SKM-1 treated with dmso at 0.1 percent for 144 hours (cell line): ENCODE measurements around the gene BLTP2.
"Not testable (repeated sequence)": the region's sequence is repeated elsewhere in the genome, so short reads cannot be mapped to it uniquely, and the experiment has no call there.

Experiments
- DNase-seq: peaks from one replicate; lab custom pipeline; 2025; ENCODE audit not compliant: unreplicated experiment; lab: John Stamatoyannopoulos, UW

The BLTP2 gene

DNA sequence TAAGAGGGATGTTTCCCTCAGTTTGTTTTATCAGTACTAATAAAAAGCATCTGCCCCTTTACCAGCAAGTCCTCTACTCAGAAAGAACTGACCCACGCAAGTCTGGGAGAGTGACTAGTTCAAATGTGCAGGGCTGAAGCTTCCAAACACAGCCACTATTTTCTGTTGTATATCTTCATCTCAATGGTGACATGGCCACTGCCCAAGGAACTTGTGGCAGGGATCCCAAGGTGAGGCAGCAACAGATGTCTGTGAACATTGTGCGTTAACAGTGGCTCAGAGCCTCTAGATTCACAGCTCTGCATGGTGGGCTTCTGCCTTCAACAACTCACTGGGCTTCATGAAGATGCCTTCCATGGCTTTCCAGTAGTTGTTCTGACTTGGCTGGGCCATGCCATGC, 3.7 kb upstream of the BLTP2 start:
- no peak for DNase-seq

DNA sequence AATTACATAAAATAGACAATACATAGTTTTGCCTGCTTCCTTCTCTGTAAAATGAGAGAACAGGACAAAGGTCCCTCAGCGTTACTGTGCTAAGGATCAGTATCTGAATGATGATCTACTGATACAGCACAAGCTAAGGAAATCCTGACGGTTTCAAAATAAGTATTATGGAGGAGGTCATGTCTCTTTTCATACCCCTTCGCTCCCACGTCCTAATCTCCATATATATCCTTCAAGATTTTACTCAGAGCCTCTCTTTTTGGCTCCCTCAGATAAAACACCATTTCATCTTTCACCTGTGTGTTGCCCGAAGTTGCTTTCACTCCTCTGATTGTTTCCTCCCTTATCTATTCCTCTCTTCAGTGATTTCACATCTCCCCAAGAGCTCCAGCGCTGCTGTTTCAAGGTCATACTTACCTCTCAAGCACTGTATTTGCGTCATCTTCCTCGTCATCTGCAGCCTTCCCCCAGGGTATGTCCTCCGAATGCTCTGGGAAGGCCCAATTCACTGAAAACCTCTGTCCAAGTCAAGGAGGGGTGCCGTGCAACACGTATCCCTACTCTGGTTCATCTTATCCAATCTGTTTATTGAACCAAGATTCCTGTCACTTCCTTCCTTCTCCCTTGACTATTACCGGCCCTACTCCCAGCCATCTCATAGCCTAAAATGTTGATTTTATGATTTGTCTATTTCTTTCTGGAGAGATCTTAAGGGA, 1.2 kb upstream of the BLTP2 start:
- DNase-seq, result no peak

DNA sequence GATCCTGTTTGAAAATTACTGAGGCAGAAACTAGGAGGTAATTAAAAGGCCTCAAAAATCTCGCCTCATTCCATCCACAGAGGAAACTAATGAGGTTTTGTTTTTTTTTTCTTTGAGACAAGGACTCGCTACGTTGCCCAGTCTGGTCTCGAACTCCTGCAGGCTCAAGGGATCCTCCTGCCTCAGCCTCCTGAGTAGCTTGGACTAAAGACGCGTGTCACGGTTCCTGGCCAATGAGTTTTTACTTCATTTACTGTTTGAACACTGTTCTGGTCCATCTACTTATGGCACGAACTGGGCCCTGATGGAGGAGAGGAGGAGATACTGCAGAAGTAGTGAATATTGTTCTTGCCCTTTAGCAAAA, 600 bp upstream of the BLTP2 start:
- DNase-seq, result no peak

DNA sequence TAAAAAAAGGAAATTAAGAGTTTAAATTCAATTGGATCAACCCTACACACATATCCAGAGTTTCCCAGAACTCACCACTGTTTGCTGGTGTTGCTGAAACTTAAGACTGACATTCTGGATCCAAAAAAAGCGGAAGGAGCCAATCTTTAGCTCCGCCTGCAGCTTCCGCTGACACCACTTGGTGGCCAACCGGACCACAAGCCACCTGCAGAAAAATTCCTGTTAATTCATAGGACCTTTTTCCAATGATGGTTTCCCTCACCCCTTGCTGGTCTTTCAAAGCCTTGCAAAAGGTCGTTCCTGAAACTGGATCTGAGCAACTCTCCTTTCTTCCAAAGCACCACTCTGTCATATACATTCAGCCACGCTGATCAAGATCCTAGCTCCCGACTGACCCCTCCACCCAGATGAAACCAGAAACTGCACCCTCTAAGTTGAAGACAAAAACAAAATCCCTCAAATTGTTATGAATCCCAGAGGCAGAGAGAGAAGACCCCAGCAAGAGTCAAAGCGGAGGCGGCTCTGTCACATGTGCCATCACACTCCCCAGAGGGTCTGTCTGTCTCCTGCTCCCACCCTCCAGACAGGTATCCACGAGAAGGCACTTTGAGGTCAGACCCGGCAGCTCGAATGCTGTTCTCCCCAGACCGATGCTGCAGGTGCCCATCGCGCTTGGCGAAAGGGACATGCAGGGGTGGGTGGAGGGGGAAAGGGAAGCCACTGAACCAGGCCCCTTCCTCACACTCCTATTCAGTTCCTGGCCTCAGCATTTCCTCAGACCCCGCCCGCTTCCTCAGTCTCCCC, 773 bp downstream of the BLTP2 start:
- DNase-seq, result peak; percentile 80

DNA sequence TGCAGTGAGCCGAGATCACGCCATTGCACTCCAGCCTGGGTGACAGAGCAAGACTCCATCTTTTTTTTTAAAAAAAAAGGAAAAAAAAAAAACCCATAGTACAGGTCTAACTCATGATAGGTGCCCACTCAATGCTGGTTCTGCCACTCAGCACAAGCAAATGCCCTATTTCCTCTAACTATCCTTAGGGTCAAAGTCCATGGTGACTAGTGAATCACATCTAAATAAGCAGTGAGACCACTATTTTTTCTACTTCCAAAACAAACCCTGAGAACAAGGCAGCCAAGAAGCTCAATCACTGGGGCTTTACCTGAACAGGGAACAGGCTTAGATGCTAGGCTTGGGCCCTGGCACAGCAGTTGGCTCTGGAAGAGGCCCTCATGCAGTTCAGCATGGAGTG, 3.4 kb downstream of the BLTP2 start:
- DNase-seq, result no peak

DNA sequence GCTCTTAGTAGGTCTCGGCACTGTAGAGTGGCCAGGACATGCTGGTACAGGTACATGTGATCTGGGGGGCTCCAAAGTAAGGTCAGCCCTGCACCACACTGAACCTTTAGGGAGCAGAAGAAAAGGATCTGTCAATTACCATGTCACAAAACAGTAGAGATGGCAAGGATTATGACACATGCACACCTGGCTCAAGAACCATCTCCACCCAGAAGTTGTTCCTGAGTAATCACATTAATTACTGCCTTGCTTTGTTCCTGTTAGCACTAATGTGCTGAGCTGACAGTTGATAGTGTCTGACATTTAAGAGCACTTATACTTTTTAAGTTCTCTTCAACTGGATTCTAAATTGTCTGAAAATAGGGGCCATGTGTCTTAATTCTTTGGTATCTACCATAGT, 9.5 kb downstream of the BLTP2 start:
- DNase-seq, result no peak

DNA sequence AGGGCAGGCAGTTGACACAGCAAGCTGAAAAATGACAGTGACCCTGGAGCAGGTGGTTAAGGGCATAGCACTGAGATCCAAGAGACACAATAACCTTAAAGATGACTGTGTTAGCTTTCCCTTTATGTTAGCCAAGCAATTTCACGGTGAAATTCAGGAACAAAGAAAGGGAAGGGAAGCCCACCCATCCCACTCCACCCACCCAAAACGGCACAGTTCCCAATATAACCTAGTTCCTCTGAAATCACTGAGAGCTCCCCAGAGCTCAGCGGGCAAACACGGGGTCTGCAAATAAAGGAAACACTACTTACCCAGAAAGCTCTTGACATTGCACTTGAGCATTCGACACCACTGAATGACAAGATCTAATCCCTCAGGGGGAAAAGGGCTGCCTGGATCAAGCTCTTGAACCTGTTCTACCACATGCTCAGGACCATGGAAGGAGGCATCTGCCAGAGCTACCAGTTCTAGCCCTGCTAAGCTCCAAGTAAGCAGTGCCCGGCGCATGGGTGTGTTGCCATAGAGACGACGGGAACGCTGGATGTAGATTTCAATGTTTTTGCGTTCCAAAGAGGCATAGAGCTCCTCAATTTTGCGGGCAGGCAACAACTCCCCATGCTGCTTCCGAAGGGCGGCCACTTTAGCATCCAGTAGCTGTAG, 10.6 kb downstream of the BLTP2 start:
- DNase-seq, result no peak

DNA sequence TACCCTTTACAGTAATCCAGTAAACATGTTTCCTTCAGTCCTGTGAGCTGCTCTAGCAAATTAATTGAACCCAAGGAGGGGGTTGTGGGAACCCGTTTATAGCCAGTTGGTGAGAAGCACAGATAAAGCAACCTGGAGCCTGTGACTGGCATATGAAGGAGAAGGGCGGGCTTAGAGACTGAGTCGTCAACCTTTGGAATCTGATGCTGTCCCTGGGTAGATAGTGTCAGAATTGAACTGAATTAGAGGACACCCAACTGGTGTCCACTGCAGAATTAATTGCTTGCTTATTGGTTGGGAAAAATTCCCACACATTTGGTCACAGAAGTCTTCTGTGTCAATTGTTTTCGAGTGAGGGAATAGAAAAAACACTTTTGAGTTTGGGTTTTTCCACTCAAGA, 18.1 kb downstream of the BLTP2 start:
- no peak for DNase-seq

DNA sequence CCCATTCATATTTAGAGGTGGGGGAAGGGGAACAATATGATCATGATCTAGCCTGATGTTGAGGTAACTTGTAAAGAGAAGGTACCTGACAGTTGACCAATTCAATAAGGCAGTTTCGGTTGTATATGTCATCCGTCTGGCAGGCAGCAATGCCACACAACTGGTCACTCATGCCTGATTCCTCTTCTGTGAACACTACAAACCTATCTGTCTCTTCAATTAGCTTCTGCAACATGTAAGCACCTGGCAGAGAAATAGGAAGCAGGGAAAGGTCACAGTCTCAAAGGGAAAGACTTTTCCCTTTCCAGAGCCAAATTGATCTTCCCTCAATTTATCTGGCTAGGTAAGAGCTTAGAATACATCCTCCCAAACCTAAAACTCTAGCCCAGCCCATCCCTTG, 20.8 kb downstream of the BLTP2 start:
- DNase-seq, result no peak

DNA sequence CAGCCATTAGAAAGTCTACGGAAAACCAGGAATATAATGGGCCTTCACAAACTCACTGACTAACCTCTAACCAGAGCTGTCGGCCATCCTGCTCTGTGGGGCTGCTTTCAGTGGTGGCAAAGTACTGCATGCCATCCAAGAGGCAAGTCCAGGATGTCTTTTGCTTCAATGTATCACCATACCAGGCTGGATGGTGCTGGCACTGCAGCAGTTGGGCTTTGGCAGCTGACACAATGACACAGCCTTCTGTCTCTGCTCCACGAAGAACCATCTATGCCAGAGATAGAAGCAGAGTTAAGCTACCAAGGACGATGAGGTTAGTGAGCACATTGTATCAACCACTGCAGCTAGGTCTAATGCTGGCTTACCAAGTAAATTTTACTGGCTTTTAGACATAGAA, 21.3 kb downstream of the BLTP2 start:
- no peak for DNase-seq

DNA sequence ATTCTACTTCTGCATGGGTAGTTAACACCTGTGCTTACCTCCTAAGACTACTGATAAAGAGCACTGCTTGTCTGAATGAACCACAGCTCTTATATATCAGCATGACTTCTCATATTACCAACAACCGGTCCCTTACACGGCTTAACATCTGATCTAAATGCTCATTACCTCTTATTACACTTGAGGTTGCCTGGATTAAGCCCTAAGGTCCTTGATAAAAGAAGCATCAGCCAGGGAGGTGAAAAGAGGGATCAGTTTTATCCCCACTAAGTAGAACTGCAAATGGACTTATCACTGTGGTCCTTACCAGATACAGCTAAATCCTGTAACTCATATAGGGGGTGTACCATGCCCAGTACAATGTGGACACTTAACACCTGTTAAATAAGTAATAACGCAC, 22.8 kb downstream of the BLTP2 start:
- no peak for DNase-seq

DNA sequence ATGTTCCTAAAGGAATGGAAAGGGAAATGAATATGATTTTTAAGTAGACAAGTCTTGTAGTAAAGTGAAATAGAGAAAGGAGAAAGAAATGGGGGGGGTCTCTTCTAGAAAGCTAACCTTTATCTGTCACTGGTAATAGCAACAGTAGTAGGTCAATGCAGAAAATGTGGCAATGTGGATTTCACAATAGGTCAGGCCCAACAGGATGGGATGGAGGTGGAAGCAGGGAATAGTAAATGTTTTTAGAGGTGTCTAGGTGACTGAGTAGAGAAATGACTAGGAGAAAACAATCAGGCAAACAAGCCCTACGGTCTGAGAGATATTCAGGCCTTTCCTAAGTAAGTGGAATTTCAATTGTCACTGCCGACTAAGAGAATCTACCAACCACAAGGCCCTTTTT, 24.9 kb downstream of the BLTP2 start:
- DNase-seq, result no peak

DNA sequence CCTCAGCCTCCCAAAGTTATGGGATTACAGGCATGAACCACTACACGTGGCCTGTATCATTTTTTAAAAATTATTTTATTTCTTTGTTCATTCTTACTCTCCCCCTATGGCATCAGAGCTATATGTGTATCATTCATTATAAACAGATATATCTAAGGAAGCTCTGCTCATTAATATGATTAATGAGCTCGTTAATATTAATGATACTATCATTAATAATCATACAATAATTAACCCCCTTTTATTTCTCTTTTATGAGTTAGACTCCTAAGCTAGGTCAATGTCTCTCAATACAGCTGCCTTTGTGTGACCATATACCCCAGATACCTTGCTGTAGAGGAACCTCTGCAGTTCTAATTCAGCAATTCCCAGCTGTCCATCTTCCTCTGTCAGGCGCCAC, 26.5 kb downstream of the BLTP2 start:
- DNase-seq, result no peak

DNA sequence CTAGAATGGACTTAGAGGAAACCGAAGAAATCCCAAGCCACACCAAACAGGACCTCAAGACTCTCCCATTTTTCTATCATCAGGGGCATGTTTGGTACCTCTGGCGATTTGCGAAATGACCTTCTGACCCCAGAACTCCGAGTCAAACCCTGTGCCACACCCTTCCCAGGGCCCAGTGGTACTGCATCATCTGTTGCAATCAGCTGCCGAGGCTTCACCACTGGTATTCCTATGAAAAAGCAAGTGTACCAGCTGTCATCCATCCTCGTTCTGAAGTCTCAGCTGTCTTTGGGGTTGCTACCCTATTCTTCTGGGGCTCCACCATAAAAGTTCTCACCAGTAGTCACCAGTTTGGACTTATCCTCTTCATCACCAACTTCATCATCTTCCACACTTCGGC, 28.7 kb downstream of the BLTP2 start:
- no peak for DNase-seq

DNA sequence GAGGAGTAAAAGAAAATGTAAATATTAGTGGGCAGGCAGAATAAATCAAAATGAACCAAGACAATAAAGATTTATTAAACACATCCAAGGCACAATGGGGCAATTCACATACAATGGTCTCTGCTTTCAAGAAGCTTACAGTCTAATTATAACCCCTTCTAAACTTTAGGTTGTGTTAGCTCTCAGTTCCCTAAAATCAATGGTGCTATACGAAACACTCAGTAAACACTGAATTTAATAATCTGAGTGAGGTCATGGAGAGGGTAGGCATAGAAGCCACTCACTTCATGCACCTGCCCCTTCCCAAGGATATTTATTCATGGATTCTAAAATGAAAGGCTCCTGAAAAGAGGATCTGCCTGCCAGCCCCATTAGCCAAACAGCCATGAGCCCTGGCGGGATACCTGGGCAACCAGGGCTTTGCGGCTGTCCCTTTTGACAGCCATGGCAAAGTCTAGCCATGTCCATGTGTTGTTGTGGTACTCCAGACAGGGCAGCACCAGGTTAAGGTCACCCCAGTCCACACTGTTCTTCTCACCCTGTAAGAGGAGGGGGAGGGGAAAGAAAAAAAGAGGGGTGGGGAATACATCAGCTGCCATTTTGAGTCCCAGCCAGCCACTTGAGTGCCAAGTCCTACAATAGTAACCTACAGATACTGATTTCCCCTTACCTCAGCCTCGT, 29.6 kb downstream of the BLTP2 start:
- DNase-seq, result no peak

DNA sequence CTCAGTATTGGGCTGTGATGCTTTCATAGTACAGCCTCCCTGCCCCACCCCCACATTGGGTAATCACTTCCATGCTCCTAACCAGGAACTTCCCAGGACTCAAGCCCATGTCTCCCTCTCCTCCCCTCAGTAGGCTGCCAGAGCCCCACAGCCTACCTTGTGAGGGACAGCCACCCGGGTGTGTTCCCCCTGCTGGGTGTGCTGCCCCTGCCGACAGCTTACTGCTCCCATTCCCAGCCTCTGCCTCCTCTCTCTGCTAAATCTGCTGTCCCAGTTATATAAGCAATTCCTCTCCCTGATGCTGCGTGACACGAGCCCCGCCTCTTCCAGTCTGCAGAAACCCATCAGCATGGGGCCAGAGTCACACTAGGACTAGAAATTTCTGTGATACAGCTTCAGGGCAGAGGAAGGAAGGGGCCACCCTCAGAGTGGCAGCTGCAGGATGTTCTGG, 31.0 kb downstream of the BLTP2 start, which contains the start of gene RSKR:
Gene RSKR, minus strand, starts transcription at position 255 of the 451 bp plus-strand sequence. Its CDS starts 24 bp downstream, at position 231.
- DNase-seq, result no peak

DNA sequence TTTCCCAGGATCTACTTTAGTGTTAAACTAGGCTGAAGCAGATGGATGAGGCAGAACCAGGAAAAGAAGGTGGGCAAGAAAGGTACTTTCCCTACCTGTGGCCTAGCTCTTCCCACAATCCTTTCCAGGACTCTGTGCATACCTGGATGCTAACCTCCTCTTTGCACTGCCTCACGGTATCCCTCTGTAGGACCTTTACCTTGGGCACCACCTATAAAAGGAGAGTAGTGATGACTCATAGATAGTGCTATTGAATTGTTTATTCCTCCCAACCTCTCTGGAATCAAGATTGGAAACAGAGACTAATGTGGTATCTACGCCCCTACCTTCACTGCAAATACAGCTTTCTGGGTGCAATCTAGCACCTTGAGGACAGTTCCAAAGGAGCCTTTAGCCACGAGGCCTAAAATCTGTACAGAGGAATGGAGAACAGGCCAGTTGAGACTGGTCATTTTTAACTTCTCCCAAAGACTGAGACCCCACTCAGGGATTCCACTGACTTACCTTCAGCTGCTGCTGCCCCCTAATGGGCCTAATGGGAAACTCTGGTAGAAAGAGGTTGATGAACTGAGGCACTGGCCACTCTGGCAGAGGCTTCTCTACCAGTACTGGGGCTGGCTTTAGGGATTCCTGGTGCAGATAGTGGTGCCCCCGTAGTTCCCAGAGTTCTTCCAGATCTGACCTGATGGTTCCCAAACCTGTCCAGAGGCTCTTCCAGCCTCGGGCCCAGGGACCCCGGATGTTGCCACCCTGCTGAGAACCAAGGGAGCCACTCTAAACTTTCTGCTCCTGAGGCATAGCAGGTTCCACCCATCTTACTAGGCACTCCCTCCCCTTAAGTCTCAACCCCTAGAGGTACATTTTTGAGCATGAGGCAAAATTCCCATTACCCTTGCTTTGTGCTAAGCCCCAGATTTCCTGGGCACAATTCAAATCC, 31.8 kb downstream of the BLTP2 start:
- DNase-seq, result no peak

DNA sequence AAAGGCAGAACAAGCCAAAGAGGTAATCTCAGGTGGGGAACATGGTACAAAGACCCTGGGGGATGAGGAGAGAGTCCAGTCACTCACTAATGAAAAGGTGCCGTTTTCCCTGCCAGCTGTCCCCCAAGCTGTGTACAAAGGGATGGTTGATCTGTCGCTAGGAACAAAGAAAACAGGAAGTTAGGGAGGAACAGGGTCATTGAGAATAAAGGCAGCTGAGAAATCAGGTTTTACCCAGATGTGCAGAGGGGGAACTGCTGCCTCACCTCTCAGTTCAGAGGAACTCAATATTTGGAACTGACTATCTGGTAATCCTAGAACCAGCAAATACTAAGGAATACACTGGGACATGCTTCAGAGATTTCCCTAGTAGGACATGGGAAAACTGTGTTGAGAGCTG, 32.4 kb downstream of the BLTP2 start:
- no peak for DNase-seq

DNA sequence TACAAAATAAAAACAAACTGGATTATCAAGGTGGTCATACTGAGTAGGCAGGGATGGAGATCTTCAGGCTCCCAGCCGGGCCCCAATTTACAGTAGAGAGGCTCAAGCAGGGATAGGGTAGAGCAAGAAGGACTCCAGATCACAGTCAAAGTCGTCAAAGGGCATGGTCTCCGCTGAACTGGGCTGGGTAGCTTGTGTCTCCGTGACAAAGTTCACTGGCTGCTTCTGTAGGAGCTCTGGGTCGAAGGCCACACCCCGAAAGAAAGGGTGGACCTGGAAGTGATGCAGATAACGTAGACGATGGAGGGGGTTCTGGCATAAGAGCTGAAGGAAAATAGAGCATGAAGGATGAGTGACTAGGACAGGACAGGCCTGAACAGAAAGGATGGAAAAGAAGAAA, 34.6 kb downstream of the BLTP2 start:
- no peak for DNase-seq

DNA sequence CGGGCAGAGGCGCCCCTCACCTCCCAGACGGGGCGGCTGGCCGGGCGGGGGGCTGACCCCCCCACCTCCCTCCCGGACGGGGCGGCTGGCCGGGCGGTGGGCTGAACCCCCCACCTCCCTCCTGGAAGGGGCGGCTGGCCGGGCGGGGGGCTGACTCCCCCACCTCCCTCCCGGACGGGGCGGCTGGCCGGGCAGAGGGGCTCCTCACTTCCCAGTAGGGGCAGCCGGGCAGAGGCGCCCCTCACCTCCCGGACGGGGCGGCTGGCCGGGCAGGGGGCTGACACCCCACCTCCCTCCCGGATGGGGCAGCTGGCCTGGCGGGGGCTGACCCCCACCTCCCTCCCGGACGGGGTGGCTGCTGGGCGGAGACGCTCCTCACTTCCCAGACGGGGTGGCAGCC, 40.9 kb downstream of the BLTP2 start:
- DNase-seq, result not testable (repeated sequence)
